Stimulated activated CD4-positive, alpha-beta T cell treated with anti-CD3 and anti-CD28 coated beads, Interleukin-2, amount 100 ng/mL, for 48 hours (primary cell): ENCODE data around the gene VPS54.

Experiments
- DNase-seq, 2 donors: peaks; one replicate each; pipeline ENCODE4 v3.0.0-alpha.2; 2020

The VPS54 gene

DNA sequence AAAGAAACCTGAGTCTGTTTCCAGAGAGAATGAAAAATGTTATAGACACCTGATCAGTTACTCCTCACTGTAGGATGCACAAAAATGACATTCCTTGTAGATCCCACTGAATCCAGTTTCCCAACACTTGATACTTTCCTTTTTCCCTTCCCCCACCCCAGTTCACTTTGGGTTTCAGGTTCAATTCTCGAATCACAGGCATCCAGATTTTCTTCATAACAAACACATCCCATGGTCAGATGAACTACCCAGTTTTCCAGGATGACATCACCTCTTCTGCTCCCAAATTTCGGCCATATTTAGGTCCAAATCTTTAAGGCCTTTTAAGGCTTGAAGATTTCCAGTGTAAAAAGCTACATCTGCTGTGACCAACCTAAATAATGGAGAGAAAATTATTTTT lies 126.1 kb downstream of the VPS54 start:
- DNase-seq = no peak

DNA sequence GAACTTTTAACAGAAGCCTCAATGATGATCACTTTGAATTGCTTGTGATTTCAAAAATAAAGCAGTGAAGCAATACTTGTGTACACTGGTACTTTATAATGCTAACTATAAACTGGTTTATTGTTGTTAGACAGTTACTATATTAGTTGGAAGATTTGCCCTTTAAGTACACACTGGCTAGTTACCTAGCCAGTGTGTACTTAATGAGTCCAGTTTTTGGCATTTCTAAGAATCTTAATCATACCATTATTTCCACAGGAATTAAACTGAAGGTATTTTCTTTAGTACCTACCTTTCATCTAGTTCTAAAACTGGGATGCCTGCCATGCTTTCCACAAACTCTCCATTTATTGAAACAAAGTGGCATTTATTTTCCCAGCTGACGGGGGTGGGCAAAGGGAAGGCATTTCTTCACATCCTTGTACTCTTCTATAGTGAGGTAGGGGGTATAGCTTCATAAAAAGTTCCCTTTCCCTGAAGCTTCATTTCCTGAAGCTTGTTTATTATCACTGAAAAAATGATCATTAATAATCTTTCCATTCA lies 127.7 kb downstream of the VPS54 start:
- no peak for DNase-seq

DNA sequence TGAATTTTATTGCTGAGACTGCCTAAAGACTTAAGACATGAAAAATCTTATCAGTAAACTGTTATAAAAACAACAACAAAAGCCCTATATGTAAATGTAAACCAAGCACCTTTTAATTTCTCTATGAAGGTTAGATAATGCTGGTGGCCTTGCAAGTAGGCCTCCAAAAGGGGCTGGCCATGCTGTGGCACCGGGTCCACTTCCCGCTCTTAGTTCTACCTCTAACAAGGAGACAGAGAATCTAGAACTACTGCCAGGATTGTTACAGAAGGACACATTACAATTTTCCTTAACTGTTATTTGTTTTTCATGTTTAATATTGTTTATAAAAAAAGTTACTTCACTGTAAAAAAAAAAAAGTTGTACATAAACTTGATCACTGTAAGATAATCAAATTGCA lies 128.6 kb downstream of the VPS54 start:
- DNase-seq = no peak

DNA sequence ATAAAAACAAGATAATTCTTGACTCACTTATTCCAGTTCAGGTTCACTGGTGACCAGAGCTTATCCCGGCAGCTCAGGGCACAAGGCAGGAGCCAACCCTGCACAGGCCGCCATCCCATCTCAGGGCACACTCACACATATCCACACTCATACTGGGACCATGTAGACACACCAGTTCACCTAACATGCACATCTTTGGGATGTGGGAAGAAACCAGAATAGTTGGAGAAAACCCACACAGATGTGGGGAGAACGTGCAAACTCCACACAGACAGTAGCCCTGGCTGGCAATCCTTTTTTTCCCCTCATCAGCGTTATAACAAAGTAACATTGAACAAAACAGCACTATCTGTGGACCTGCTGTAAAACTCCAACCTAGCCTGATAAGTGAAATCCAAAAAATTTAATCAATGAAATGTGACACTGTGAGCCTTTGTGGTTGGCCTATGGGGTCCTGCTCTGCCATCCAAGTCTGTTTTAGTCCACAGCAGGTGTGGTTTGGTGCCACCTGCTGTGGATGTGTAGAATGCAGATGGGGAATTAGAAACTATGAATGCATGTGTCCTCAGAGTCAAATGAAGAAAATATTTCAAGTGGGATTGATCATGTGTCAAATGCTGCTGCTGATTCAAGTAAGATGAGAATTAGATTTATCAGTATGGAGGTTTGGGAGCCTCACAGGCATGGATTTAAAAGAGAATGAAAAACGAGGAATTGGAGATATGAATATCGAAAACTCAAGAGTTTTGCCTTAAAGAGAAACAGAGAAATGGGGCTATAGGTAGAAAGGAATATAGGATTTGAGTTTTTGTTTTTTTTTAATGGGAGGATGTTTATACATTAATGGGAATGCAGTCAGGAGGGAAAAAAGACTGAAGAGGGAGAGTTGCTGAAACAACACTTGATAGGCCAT lies 130.5 kb downstream of the VPS54 start:
- peak; percentile 14 to 32 for DNase-seq

DNA sequence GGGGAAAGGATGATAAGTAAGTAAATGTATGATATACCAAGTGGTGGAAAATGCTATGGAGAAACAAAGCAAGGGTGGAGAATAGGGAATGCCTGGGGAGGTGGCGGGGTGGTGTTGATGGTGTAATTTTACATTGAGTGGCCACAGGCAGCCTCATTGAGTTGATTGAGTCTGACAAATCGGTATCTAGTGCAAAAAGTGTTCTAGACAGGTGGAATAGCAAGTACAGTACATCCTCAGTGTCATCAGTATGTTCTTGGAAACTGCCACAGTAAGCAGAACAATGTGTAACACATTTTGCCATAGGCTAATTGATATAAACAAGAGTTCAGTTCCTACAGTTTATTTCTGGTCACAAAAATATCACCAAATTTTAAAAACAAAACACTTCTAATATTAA lies 131.2 kb downstream of the VPS54 start:
- no peak for DNase-seq

DNA sequence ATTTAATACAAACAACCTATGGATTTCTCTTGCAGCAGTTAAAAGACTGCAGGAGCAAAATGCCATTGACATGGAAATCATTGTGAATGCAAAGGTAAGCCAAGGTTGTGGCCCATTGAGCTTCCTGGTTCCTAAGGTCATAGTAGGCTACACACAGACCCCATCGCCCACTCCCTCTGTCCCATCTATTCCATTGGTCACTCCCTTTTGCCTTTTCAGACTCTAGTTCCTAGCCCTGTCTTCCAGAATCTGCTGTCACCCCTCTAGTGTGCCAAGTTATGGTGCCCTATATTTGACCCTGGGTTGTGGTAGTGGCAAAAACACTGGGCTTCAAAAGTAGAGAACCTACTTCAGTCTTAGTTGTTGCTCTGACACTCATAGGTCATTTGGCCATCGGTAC lies 132.8 kb downstream of the VPS54 start:
- DNase-seq = no peak

DNA sequence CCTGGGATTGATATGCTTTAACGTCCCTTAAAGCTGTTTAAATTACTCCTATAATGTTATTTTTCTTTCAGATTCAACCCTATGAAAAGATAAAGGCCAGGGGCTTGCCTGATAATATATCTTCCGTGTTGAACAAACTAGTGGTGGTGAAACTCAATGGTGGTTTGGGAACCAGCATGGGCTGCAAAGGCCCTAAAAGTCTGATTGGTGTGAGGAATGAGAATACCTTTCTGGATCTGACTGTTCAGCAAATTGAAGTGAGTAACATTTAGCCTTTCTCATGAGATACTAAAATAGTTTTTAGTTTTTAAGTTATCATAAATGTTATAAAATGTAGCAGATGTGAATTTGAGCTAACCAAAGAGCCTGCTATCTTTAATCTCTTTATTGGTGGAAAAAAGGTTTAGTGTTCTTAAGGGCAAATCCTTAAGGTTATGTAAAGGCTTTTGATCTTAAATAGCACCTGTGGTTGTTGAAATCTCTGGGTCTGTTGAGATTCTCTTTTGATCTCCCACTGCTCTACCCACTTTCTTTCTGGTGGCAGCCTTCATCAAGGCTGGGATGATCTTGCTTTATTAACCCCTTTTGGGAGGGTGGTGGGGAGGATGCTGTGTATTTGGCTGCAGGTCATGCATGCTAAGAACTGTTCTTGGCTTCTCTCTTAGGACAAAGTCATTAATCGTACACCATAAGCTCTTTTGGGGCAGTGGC lies 136.7 kb downstream of the VPS54 start:
- no peak for DNase-seq

DNA sequence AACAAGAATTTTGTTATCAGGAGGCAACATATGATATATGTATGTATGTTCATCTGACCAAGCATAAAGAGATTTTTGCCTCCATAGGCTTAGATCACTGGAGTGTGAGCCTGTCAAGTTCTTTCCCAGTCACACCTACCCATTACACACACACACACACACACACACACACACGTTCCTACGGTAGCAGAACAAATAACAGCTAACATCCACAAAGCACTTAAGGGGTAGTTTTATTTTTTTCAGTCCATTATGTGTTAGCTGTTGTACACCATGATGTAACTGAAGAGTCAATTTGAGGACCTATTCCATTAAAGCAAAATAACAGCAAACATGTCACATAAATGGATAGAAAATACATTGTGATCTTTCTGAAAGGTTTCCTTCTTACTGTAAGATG lies 138.0 kb downstream of the VPS54 start:
- no peak for DNase-seq

DNA sequence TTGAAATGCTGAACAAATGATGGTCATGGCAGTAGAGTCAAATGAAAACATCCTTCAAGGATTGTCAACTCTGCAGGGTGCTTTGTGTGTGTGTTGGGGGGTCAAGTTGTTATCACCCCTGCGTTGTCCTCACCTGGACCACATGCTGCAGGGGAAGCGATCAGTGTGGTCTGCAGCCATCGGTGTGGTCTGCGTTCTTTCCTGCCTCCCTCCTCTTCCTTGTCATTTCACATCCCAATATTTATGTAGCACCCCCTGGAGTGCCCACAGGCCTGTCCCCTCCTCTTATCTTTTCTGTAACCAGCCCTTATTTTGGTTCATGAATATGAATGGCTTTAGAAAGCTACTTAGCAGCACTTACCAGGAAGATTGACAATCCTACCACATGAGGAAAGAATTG lies 138.6 kb downstream of the VPS54 start:
- DNase-seq = no peak

DNA sequence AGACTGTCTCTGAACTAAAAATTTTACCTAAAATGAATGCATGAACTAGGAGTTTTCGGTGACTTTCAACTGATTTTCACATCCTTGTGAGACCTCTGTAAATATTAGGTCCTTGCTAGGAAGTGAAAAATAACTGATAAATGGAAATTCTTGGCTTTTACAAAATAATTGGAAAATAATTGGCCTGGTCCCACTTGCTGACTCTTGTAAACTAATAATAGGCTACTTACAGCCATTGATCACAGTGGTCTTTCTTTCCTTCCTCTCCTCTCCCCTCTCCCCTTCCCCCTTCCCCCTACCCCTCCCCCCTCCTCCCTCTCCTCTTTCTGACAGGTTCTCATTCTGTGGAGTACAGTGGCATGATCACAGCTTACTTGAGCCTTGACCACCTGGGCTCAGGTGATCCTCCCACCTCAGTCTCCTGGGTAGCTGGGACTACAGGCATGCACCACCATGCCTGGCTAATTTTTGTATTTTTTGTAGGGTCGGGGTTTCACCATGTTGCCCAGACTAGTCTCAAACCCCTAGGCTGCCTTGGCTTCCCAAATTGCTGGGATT lies 139.3 kb downstream of the VPS54 start:
- no peak for DNase-seq

DNA sequence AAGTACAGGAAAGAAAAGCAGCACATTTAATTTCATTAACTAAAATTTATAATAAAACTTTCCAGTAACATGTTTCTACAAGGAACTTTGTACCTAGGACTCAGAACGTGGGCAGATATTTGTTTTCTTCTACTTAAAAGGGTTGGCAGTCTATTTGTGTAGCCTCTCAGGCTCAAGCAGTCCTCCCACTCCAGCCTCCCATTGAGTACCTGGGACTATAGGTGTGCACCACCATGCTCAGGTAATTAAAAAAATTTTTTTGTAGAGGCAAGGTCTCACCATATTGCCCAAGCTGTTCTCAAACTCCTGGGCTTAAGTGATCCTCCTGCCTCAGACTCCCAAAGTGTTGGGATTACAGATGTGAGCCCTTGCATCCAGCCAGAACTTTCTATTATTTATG lies 140.7 kb downstream of the VPS54 start:
- DNase-seq = no peak

DNA sequence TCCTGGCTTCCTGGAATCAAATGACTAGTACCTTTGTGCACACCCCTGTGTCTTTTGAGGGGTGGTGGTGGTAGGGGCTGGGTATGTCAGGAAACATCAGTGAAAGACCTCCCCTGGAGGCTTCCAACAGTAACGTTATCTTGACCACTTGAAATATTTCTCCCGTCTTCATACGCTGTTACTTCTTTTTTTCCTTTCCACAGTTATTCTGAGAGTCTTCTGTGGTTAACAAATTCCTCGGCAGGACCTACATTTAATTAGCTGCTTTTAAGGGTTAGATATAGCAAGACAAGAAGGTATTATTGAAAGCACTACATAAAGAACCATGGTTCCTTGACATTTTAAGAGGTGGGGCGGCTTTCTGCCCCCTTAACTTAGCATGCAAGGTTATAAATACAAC lies 142.9 kb downstream of the VPS54 start:
- no peak for DNase-seq

DNA sequence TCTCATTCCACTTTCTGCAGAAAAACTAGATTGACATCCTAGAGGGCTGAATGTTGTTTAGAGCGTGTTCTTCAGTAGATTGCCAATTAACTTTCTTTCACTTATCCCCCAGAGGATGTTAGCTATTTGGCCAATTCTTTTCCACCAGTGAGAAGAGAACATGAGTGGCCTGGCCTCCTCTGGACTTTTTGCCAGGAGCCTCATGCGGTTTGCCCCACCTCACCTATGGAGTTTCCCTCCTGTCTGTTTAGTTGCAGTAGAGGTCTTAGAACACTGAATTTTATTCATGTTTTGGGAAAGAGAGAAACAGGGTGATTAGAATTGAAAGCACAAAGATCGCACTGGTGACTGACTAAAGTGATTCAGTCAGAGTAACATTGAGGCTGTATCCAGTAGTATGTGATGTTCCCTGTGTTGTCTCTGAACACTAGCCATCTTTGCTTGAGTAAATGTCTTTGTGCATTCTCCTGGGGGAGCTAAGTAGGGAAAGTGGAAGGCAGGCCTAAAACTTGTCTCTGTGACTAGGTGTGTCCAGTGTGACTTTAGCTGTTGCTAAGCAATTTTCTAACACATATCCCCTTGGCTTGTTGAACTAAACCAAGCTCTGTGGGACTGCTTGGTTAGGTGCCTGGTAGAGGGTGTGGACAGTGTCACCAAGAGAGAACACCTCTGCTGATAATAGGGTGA lies 143.5 kb downstream of the VPS54 start:
- DNase-seq = no peak

DNA sequence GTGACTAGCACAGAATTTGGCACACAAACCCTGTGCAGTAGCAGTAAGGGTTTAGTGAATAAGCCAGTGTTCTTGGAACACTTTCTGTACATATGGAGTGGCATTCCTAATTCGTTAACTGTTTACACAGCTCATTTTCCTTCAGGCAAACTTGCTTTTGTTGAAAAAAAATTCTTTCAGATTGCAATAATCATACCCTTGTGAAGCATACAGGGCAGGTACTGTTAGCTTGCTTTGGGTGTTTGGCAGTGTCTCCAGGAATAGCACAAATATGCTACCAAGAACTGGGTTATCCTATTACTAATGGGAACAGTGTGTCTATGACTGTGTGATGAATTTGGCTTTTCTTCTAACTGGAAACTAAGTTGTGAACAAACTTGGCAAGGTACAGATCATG lies 144.1 kb downstream of the VPS54 start:
- no peak for DNase-seq

DNA sequence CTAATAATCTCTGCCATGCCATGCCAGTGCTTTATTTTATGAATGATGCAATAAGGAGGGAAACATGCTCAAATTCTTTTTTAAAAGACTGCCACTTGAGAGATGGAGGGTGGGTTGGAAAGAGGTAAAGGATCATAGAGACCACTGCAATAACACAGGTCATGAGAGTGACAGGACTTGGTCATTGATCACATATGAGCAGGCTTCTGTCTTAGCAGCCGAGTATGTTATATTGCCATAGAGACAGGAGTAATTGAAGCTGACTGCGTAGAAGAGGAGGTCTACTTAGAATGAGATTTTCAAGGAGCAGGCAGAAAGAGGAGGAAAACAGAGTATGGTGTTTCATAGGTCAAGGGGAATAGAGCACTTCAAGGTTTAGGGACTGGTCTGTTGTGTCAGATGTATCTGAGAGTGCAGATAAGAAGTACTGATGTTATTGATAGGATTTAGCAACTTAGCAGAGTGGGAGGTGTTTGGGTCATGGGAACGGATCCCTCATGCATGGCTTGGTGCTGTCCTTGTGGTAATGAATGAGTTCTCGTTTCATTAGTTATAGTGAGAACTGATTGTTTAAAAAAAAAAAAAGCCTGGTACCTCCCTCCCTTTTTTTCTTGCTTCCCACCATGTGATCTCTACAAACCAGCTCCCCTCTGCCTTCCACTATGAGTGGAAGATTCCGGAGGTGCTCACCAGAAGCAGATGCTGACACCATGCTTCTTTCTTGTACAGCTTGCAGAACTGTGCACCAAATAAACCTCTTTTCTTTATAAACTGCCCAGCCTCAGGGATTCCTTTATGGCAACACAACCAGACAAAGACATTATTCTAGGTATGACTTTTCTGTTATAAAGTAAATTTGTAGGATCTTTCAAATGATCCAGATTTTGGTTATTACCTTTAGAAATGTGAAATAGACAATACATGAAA lies 144.8 kb downstream of the VPS54 start:
- no peak for DNase-seq

DNA sequence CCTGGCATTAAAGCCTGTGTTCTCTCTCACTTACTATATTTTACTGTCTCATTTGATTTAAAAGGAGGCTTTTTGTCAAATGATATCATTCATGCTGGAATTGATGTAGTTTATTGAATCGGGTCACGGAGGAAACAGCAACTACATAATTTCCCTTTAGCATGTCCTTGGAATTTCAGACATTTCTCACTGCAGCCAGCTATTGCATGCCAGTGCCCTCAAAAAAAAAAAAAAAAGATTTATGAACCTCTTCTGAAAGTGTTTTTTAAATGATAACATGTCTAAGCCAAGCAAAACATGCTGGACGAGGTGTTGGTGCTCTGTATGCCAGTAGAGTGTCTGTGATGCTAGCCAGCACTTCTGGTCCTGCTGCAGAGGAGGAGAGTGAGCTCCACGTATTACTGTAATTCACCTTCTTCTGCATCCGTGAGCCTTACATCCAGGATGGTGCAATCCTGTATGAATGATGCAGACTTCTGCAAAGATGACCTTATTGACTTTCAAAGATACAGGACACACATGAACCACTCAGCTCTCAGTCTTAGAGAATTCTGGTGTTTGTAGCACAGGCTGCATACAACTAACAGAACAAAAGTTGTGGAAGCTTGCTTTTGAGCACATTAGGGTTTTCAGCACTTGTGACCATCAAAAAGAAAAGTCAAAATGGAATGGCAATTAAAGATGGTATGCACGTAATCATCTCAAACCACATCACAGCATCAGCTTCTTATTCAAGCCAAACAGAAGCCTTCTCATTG lies 146.5 kb downstream of the VPS54 start:
- no peak for DNase-seq

DNA sequence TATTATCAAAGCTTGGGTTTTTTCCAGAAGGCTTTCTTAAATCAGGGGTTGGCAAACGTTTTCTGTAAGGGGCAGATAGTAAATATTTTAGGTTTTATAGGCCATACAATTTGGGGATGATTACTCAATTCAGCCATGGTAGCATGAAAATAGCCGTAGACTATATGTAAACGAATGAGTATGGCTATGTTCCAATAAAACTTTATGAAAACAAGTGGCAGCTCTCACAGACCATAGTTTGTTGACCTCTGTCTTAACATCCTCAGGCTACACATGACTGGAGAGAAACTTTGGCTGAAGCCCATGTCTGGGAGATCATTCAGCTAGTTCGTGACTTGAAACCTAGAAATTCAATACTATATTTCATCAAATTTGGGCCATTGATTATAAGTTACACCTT lies 147.4 kb downstream of the VPS54 start:
- DNase-seq = no peak

DNA sequence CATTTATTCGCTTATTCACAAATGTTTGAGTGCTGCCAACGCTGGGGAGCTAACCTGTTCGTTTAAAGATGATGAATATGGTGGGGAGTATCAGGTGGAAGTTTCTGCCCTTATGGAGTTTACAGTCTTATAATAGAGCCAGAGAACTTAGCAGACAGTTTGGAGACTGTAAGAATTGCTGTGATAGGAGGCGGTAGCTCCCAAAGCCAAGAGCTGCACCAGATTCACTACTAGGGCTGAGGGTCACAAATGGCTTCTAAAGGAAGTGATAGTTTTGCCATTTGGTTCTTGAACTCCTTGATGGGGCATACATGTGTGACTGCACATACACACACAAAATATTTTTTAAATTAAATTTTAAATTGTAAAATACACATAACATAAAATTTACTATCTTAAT lies 148.5 kb downstream of the VPS54 start:
- DNase-seq = no peak

DNA sequence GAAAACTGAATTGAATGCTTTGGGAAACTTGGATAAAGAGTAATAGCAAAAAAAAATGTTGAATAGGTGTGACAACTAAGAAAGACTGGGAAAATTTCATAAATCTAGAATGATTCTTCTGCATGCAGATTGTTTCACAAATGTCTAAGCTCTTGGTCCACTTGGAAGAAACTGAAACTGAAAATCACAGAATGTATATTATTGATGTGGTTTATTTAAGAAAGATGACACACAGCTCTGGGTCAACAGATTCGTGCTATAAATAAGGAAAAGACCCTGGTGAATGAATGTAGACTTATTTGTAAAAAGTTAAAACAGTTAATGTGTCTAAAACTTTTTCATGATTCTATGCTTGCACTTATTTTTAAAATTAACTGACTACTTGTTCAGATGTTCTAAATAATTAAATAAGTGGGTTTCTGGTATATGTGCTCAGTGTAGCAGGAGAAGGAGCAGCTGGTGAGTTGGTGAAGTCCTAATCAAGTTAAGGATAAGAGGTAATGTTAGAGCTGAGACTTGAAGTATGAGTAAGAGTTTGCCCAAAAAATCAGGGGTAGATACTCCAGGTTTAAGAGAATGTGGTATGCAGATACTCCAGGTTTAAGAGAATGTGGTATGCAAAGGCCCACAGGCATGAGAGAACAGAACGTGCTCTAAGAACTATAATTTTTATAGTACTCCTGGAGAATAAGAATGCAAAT lies 153.1 kb downstream of the VPS54 start:
- no peak for DNase-seq

DNA sequence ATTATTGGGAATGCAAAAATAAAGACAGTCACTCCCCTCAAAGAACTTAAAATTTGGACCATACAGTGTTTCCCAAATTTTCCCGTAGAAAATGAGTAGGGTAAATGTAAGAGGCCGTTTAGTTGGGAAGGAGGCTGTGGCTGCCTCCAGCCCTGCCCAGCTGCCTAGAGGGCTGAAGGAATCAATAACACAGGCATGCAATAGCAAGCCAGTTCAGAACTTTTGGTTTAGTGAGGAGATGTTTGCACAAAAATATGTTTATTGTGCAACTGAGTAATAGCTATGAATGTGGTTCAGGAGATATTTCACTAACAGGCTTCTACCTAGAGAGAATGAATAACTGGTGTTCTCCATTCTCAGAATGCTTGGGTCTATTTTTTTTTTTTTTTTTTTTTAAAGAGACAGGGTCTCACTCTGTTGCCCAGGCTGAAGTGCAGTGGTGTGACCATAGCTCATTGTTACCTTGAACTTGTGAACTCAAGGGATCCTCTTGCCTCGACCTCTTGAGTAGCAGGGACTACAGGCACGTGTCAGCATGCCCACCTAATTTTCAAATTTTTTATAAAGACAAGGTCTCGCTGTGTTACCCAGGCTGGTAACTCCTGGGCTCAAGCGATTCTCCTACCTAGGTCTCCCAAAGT lies 153.9 kb downstream of the VPS54 start:
- no peak for DNase-seq
